Endothelial cell of umbilical vein (primary cell): ENCODE results near the gene SCGN. TPM values are rescaled to one million over a fixed set of nuclear protein-coding genes. Genes with fewer than 3 reads are reported as not detected.

Experiments
- BruUV-seq: library from RNA; stranded (reverse); fragments of 400-500 nt; replicated peaks from 2 replicates; lab custom pipeline; 2021; lab: Mats Ljungman, UMichigan
- CTCF ChIA-PET: fragments of 300-600, 350-600 bp; sonication (Branson Sonifier 250); formaldehyde crosslinking; loops from one replicate; lab custom pipeline; 2021; ENCODE audit warnings: antibody characterized with exemption, inconsistent platforms; lab: Charles Lee
- POLR2A ChIA-PET: fragments of 300-600, 350-600 bp; sonication (Branson Sonifier 250); formaldehyde crosslinking; loops from one replicate; lab custom pipeline; 2021; ENCODE audit warnings: antibody characterized with exemption, inconsistent platforms; lab: Charles Lee
- DNase-seq: peaks from one replicate; pipeline ENCODE4 v3.0.0-alpha.2; 2011; ENCODE audit warnings: low read depth, low spot score
- FAIRE-seq: peaks from 2 replicates; lab custom pipeline; 2011; peaks lifted over from hg19 to GRCh38; lab: Jason Lieb, UNC
- H2AFZ ChIP-seq: 2 replicates; pipeline ENCODE4 v1.6.0; 2012; ENCODE audit warnings: low read depth, low read length, control low read depth, inconsistent platforms
- H3K27ac ChIP-seq: 2 replicates; pipeline ENCODE4 v1.5.1; 2011; ENCODE audit warnings: low read depth, mild to moderate bottlenecking, control low read depth, low read length, moderate library complexity; ENCODE audit not compliant: insufficient read depth
- H3K27me3 ChIP-seq, 2 experiments: 2 replicates each; pipeline versions ENCODE4 v1.6.0 to v1.6.1; 2011; ENCODE audit warnings: low read length in 2 of 2, mixed read lengths in 1 of 2; ENCODE audit not compliant: control insufficient read depth in 2 of 2, insufficient read depth in 2 of 2
- H3K36me3 ChIP-seq, 2 experiments: 2 replicates in 1 of 2; 3 replicates in 1 of 2; pipeline ENCODE4 v1.5.1; 2011; ENCODE audit warnings: low read length in 2 of 2, mild to moderate bottlenecking in 1 of 2, moderate library complexity in 1 of 2; ENCODE audit not compliant: control insufficient read depth in 2 of 2, insufficient read depth in 2 of 2; ENCODE audit errors: extremely low read depth in 1 of 2
- H3K4me1 ChIP-seq: 3 replicates; pipeline ENCODE4 v1.5.1; 2011; ENCODE audit warnings: mild to moderate bottlenecking, low read length; ENCODE audit not compliant: control insufficient read depth, insufficient read depth; ENCODE audit errors: extremely low read depth
- H3K4me2 ChIP-seq: 2 replicates; pipeline ENCODE4 v1.6.1; 2011; ENCODE audit warnings: low read length, control low read depth, mixed read lengths; ENCODE audit not compliant: insufficient read depth
- H3K4me3 ChIP-seq, 3 experiments: fragments of 200-600 bp in 1 of 3; sonication (generic), shearing (Covaris generic) in 1 of 3; replicated peaks in 1 of 3; 2 replicates each; pipeline ENCODE4 v1.5.1; 2011 to 2016; ENCODE audit warnings: control low read depth in 3 of 3, low read length in 3 of 3, mild to moderate bottlenecking in 2 of 3, inconsistent platforms in 1 of 3, low read depth in 1 of 3, moderate library complexity in 1 of 3; ENCODE audit not compliant: insufficient read depth in 1 of 3
- H3K79me2 ChIP-seq: 2 replicates; pipeline ENCODE4 v1.6.0; 2012; ENCODE audit warnings: low read length, inconsistent platforms; ENCODE audit not compliant: control insufficient read depth, insufficient read depth
- H3K9ac ChIP-seq: replicated peaks from 2 replicates; pipeline ENCODE3; 2011; ENCODE audit warnings: low read length, control low read depth; ENCODE audit not compliant: insufficient read depth; ENCODE audit errors: extremely low read depth
- H3K9me1 ChIP-seq: replicated peaks from 3 replicates; pipeline ENCODE4 v1.6.0; 2011; ENCODE audit warnings: mild to moderate bottlenecking, low read length; ENCODE audit not compliant: control insufficient read depth, insufficient read depth; ENCODE audit errors: extremely low read depth
- H3K9me3 ChIP-seq: replicated peaks from 2 replicates; pipeline ENCODE4 v1.5.1; 2012; ENCODE audit warnings: low read length, inconsistent platforms; ENCODE audit not compliant: control insufficient read depth, insufficient read depth
- H4K20me1 ChIP-seq: replicated peaks from 2 replicates; pipeline ENCODE3; 2011; ENCODE audit warnings: mild to moderate bottlenecking, low read length; ENCODE audit not compliant: control insufficient read depth, insufficient read depth; ENCODE audit errors: extremely low read depth
- CTCF ChIP-seq, 2 donors: IDR thresholded peaks; 1 replicate in 1 of 2; 2 replicates in 1 of 2; pipeline ENCODE4 v1.5.1; 2011; ENCODE audit warnings: low read length in 2 of 2, mild to moderate bottlenecking in 2 of 2, moderate library complexity in 2 of 2, control low read depth in 1 of 2, inconsistent platforms in 1 of 2, low read depth in 1 of 2; ENCODE audit not compliant: insufficient read depth in 1 of 2; ENCODE audit errors: extremely low read depth in 1 of 2
- EZH2 ChIP-seq: IDR thresholded peaks from 2 replicates; pipeline ENCODE4 v1.6.1; 2012; ENCODE audit warnings: borderline replicate concordance, low read depth, mild to moderate bottlenecking, moderate library complexity, low read length, inconsistent platforms; ENCODE audit not compliant: severe bottlenecking
- FOS ChIP-seq: IDR thresholded peaks from 2 replicates; pipeline ENCODE4 v1.6.1; 2011; ENCODE audit warnings: mild to moderate bottlenecking, low read length, moderate library complexity, borderline replicate concordance; ENCODE audit not compliant: insufficient read depth
- GATA2 ChIP-seq: IDR thresholded peaks from 2 replicates; pipeline ENCODE4 v1.7.0; 2011; ENCODE audit warnings: low read depth, mild to moderate bottlenecking, moderate library complexity, mixed read lengths, low read length; ENCODE audit not compliant: insufficient read length, insufficient read depth
- JUN ChIP-seq: IDR thresholded peaks from 2 replicates; pipeline ENCODE4 v1.6.1; 2011; ENCODE audit warnings: borderline replicate concordance, low read depth; ENCODE audit not compliant: insufficient read length, insufficient read depth
- MYC ChIP-seq: IDR thresholded peaks from one replicate; pipeline ENCODE4 v1.6.1; 2011; ENCODE audit warnings: mild to moderate bottlenecking, low read depth, low read length
- POLR2A ChIP-seq: IDR thresholded peaks from 2 replicates; pipeline ENCODE4 v1.6.1; 2012; ENCODE audit warnings: low read depth, mild to moderate bottlenecking, control low read depth, low read length
- POLR2AphosphoS5 ChIP-seq: IDR thresholded peaks from 2 replicates; pipeline ENCODE4 v1.6.1; 2012; ENCODE audit warnings: low read depth, mild to moderate bottlenecking, control low read depth, low read length, moderate library complexity; ENCODE audit not compliant: insufficient read depth
- dilution Hi-C: fragments of 300-500 bp; cut with MboI; formaldehyde crosslinking; loops from one replicate; pipeline ENCODE4 v1.15.0; 2019; ENCODE audit warnings: low sequenced_read_pairs; ENCODE audit not compliant: extremely low pct_ligation_motif_present
- intact Hi-C: fragments of 100-400 bp; cut with micrococcal nuclease; formaldehyde crosslinking; loops from one replicate; pipeline ENCODE4 v1.10.0; 2022
- polyA plus RNA-seq, 4 experiments: library from polyadenylated mRNA; depleted of rRNA in 3 of 4; stranded (reverse) in 3 of 4; unstranded in 1 of 4; fragments of >200 nt; gene quantifications; 2 replicates each; pipeline versions ENCODE4 v1.2.1 to v1.2.3, GENCODE V29; 2011 to 2012; ENCODE audit warnings: missing spikeins in 1 of 4
- total RNA-seq: library from RNA; stranded (reverse); gene quantifications from 2 replicates; pipeline ENCODE4 v1.2.3, GENCODE V29; 2021
- TF ChIP-seq, protein P1 (sequence below): IDR thresholded peaks from 2 replicates; pipeline ENCODE4 v1.6.1; 2011; ENCODE audit not compliant: insufficient read depth, insufficient read length

The SCGN gene
- total and polyA plus RNA-seq, 2 donors (not counting 3 experiments of a cell fraction or from before 2014, with no cell fraction given) = not detected

- no peak for DNase-seq
- no peak overlapping the region for H2AFZ ChIP-seq
- no peak overlapping the region for H3K9ac ChIP-seq
- no peaks in the 10 kb centered on the region for H3K9me1 ChIP-seq
- no peak overlapping the region for H3K4me2 ChIP-seq
- H3K27me3 ChIP-seq = peaks cover 0 to 2% of the 10 kb centered on the region in 2 experiments
- POLR2A ChIA-PET = no interaction called here
- FAIRE-seq = no peak
- no peaks in the 10 kb centered on the region for H3K9me3 ChIP-seq
- no peaks in the 10 kb centered on the region for H3K36me3 ChIP-seq
- no peaks in the 10 kb centered on the region for H3K79me2 ChIP-seq
- dilution Hi-C loops (no loop called here), intact Hi-C loops (loop anchor here (2.0 to 5.0 kb wide), 6 partner anchors 46 to 746 kb away; no protein-coding TSS in a partner anchor)
- H3K4me3 ChIP-seq = no peak overlapping the region
- CTCF ChIA-PET = interaction anchor here (1.2 to 2.9 kb wide), 3 partner anchors 47 to 337 kb away, joined by 3 to 38 read pairs (median 24); partner anchors contain the start of gene CARMIL1
- H3K27ac ChIP-seq = no peak overlapping the region
- H3K4me1 ChIP-seq = no peaks in the 10 kb centered on the region
- TF ChIP-seq MYC (no peak), JUN (no peak), FOS (no peak), POLR2A (no peak), EZH2 (no peak), GATA2 (no peak), CTCF (IDR thresholded peaks at IDR 0.05; ENCODE audit: extremely low read depth in 1 of 2, insufficient read depth in 1 of 2, low read depth in 1 of 2, low read length in 2 of 2) (no peak), POLR2AphosphoS5 (no peak)
- TF ChIP-seq, protein P1, sequence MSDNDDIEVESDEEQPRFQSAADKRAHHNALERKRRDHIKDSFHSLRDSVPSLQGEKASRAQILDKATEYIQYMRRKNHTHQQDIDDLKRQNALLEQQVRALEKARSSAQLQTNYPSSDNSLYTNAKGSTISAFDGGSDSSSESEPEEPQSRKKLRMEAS = no peak
- H4K20me1 ChIP-seq = no peaks in the 10 kb centered on the region
- BruUV-seq = no TSS peak
Observed at GRCh38 chr6:25603251-25603650, 48.8 kb upstream of the SCGN start.
